HG03558 (cell line): ENCODE data around the gene DENR.

ENCODE experiments used
- ATAC-seq: cut with Tn5 transposase; IDR thresholded peaks from one replicate; pipeline ENCODE4 v1.9.1; 2021; ENCODE audit warnings: moderate number of reproducible peaks; ENCODE audit not compliant: unreplicated experiment; ENCODE audit errors: extremely low read depth

DENR gene

GRCh38 chr12:122811777-122812176 lies 59.2 kb downstream of the DENR start:
- ATAC-seq = no peak

GRCh38 chr12:122813310-122813713 lies 60.7 kb downstream of the DENR start:
- ATAC-seq = no peak

GRCh38 chr12:122819209-122819785 lies 66.7 kb downstream of the DENR start:
- no peak for ATAC-seq

- no peak for ATAC-seq
Measured at GRCh38 chr12:122820138-122820537, 67.5 kb downstream of the DENR start.
